Hematopoietic multipotent progenitor cell treated with erythropoietin and hydrocortisone succinate and interleukin-3 and kit ligand, for 17 days (in vitro differentiated cells): ENCODE measurements around the gene SENP2.
A peak's percentile ranks its signal among the peaks of the same experiment; 100 is the strongest.
"Not testable (repeated sequence)": the region's sequence is repeated elsewhere in the genome, so short reads cannot be mapped to it uniquely, and the experiment has no call there.

Experiments
- DNase-seq: peaks from one replicate; pipeline ENCODE4 v3.0.0-alpha.2; 2015; ENCODE audit warnings: low spot score

The SENP2 gene

DNA sequence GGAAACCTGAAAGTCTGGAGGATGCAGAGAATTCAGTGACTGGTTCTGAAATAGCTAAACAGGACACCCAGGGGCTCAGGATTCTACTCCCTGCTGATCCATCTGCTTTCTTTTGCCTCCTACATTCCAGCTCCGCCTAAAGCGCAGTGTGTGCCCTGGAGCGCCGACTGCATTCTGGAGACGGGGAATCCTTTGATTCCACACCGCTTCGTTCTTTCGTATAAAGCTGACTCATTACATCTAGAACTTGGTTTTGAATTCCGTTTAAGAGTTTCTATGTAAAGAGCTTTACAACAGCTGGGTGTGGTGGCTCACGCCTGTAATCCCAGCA, 61.8 kb downstream of the SENP2 start:
- DNase-seq: no peak

DNA sequence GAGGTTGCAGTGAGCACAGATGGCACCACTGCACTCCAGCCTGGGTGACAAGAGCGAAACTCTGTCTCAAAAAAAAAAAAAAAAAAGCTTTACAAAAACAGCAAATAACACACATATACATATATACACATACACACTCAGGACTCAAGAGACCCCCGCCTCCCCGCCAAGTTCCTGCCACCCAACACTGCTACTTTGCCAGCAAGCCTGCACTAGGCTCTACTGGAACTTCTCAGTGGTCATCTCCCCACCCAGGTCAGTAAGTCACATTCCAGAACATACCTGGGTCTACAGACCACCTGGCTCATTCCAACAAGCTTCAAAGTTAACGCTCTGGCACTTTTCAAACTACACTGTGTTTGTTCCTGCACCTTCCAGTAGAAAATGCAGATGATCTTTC, 62.3 kb downstream of the SENP2 start:
- no peak for DNase-seq

DNA sequence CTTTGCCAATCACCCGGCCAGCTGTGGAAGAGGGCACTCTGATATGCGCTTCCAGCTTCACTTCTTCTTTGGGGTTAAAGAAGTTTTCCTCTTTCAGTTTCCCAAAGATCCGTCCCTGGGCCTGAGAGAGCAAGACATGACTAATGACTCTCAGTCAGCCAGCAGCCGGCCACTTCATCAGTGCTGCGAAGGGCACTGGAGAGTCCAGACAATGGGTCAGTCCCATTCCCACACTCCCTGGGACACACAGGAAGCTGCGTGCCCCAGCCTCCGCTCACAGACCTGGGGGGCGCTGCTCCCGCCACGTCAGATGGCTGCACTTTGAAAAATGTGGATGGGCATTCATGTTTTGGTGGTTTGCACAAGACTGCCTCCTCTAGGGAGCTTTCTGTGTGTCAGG, 63.3 kb downstream of the SENP2 start:
- DNase-seq: no peak

DNA sequence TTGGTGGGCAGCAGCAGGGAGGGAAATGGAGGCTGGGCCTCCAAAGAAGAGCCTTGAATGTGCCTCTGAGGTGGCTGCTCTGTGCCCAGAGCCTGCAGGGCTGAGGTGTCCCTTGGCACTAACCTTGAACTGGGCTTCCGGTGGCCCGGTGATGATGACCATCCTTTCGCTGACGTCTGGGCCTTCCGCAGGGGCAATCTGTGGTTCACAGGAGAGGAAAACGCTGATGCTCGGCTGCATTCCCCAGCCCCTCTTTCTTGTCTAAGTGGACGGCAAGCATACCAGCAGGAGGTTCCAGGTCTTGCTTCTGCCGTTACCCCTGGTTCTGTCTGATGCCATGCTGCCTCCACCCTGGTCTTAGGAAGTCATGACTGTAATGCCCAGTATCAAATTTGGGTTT, 65.9 kb downstream of the SENP2 start:
- no peak for DNase-seq

- no peak for DNase-seq
These were observed 68.1 kb downstream of the SENP2 start for GRCh38 chr3:185653949-185654757.

DNA sequence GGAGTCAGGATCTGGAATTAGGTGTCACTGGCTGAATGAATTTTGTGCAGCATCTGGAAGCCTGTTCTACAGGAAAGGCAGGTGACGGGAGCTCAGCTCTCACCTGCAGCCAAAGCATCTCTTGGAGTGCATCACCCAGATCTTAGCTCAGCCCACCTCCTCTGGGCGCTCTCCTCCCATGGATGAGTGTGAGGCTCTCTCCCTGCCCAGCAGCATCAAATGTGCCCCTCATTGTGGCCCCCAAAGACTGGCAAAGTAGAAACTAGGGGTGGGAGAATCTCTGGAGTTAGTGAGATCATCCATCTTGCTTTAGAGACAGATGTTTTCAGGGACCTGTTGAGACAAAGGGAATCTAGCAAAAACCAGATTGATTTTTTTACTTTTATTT, 68.7 kb downstream of the SENP2 start:
- no peak for DNase-seq

- DNase-seq: no peak
These were observed 69.6 kb downstream of the SENP2 start for GRCh38 chr3:185655426-185656320.

DNA sequence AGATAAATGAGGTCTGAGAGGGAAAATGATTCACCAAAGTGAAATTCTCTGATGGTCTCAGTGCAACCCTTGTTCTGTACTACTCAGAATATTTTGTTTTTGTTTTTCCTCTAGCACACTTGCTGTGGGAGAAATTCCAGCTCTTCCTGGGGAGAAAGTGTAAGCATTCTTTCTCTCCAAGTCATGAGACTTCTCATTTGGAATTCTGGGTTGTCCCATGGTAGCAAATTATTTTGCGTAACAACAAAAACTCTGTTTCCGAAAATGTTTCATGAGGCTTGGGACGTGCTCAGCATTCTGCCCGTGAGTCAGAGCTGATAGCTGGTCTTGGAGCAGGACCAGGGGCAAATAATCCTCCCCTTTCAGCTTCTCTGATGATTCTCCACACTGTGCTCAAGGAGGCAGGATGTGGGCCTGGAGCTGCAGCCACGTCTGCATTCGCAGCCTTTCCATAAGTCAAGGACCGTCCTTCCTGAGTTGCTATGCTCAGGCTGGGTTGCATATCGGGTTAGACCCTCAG, 70.3 kb downstream of the SENP2 start:
- no peak for DNase-seq

GRCh38 chr3:185657211-185657610, 71.1 kb downstream of the SENP2 start:
- DNase-seq: no peak

DNA sequence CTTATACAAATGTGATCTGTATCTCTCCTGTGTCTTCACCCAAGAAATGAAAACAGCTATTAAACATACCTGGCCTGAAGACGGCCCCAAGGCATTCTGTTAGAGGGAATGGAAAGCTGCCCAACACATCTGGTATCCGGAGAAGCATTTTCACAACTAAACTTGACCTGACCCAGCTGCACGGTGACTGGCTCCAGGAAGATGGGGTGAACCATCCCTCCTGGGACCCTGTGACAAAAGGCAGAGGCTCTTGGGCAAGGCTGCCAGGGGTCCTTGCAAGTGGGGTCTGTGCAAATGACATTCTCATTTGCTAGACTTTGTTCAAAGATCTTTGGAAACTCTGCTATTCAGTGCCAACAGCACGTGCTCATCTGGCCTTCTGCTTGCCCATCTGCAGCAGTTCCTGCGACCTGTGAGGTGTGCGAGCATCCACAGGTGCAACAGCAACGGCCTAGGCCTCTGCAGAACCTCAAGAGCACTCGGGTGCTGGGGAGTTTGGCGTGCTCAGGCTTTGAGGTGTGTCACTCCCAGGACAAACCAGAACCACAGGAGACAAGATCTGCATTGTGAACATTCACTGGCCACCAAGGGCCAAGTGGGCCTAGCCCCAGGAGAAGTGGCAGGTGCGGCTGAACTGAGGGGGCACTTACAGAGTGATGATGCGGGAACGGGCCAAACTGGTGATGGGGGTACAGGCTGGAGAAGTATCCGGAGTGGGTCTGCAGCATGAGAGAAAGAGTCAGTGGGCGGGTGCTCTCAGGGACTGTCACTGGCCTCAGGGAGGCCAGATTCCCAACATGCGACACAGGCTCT, 71.8 kb downstream of the SENP2 start:
- DNase-seq: no peak

DNA sequence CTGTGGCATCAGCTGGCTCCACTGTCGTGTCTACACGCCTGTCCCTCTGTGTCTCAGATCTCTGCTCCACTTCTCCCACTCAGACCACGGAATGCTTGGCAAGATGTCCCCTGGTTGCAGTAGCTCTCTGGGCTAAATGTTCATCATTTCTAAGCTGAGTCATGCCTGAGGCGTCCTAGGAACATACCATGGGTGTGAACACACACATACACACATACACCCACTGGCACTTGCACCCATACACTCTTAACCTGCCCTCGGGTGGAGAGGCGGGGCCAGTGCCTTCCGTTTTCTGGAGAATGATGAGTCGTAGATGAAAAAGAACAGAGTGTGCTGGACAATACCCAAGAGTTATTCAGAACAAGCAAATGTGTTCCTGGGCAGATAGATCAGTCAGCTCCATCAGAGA, 72.4 kb downstream of the SENP2 start:
- no peak for DNase-seq

GRCh38 chr3:185658943-185659342, 72.8 kb downstream of the SENP2 start:
- DNase-seq: no peak

DNA sequence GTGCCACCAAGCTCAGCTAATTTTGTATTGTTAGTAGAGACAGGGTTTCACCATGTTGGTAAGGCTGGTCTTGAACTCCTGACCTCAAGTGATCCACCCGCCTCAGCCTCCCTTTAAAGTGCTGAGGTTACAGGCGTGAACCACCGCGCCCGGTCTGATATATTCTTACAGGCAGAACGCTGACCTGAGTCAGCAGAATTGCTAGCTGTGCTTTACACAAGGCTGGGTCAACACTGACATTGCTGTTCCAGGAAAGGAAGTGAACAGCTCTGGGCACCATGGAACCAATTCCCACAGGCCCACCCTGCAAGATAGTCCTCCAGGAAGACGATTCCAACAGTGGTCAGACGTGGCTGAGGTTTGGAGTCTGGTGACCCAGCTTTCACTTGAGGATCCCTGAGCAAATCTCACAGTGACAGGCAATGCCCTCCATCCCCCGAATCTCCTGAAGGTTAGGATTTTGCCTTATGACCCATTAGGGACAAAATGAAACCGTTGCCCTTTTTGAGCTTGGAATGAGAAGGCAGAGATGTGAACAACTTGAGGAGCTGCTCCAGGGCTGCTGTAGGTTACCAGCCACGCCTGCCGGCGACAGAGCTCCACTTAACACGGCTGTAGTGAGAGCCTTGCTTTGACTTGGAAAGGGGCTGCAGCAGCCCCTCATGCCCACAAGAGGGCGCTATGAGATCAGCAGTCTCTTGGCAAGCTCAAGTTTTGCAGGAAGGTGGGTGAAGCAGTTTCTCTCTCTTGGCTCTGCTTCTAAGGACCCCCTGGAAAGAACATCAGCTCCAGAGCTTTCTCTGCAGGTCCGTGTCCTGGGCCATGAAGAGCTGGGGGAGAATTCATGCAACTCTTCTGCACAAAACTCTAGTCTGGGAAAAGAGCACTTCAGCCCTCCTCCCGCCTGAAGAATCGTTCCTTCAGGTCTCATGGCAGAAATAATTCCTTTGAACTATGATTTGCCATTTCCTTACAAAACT, 74.1 kb downstream of the SENP2 start:
- DNase-seq: peak; percentile 80

- DNase-seq: not testable (repeated sequence)
These were observed 75.2 kb downstream of the SENP2 start for GRCh38 chr3:185661296-185661695.

DNA sequence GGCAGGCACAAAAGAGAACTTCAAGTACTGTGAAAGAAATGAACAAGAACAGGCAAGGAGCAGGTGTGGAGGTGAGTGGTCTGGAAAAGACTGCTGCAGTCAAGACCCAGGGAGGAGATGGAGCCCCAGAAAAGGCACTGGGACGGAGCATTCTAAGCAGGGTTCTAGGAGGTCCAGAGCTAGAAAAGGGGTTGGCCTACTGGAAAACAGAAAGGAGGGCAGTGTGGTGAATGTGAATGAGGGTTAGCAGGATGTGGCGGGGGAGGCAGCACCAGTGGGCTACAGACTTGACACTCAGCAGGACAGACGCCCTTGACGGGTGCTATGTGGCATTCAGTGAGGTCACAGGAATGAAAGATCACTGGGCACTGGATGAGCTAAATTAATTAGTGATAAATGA, 75.7 kb downstream of the SENP2 start:
- DNase-seq: no peak

DNA sequence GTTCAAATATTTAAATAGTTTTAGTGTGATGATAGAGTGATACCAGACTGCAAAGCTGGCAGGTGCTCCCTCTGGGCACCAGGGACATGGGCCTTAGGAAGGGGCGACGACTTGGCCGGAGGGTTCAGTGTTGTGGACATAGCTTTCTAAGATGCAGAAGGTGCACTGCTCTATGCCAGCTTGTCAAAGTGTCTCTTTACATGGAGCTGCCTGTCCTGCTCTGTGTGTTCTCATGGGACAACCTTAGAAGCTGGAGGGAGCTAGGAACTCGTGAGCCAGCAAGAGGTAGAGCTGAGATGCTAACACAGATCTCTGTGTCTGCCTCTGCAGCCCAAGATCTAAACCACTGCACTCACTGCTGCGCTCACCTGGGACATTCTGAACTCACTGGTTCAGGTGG, 77.8 kb downstream of the SENP2 start:
- no peak for DNase-seq

DNA sequence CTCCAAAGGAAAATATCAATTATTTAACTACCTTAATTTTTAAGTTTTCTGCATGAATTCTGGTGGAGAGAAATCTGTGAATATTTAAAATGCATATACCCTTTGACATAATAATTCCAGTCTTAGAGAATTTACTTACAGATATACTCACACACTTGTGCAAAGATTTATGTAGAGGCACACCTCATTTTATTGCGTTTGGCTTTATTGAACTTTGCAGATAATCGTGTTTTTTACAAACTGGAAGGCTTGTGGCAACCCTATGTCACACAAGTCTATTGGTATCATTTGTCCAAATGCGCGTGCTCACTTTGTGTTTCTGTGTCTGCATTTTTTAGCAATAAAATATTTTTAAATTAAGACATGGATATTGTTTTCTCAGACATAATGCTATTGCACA, 81.5 kb downstream of the SENP2 start:
- no peak for DNase-seq

GRCh38 chr3:185677146-185677829, 91.2 kb downstream of the SENP2 start:
- peak; percentile 60 for DNase-seq

DNA sequence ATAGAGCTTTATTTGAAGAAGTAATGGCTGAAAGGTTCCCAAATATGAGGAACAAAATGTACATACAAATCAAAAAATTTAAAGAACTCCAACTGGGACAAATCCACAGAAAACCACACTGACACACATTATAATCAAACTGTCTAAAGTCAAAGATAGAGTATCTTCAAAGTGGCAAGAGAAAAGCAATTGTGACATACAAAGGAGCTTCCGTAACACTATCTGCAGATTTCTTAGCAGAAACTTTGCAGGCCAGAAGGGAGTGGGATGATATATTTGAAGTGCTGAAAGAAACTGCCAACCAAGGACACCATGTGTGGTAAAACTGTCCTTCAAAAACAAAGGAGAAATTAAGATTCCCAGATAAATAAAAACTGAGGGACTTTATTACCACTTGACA, 91.9 kb downstream of the SENP2 start:
- no peak for DNase-seq

DNA sequence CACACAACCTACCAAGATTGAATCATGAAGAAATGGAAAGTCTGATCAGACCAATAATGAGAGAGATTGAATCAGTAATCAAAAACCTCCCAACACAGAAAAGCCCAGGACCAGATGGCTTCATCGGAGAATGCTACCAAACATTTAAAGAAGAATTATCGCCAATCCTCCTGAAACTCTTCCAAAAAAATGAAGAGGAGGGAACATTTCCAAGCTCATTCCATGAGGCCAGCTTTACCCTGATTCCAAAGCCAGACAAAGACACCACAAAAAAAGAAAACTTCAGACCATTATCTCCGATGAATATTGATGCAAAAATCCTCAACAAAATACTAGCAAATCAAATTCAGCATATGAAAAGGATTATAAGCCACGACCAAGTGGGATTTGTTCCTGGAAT, 94.1 kb downstream of the SENP2 start:
- no peak for DNase-seq
